IgD-negative memory B cell (primary cell): ENCODE data around the gene ALDH5A1. TPM values are rescaled to one million over a fixed set of nuclear protein-coding genes. Genes with fewer than 3 reads are reported as not detected.
A peak's percentile ranks its signal among the peaks of the same experiment; 100 is the strongest.

ENCODE experiments used
- H3K27ac Mint-ChIP-seq, 3 donors: one replicate each; pipeline ENCODE4 v1.8.0; 2020 to 2022; ENCODE audit warnings: mild to moderate bottlenecking in 3 of 3, mixed read lengths in 3 of 3, moderate library complexity in 1 of 3
- H3K27me3 Mint-ChIP-seq: one replicate; pipeline ENCODE4 v1.8.0; 2021; ENCODE audit warnings: mixed read lengths
- H3K36me3 Mint-ChIP-seq: one replicate; pipeline ENCODE4 v1.8.0; 2020; ENCODE audit warnings: mild to moderate bottlenecking, mixed read lengths
- H3K4me1 Mint-ChIP-seq, 3 donors: one replicate each; pipeline ENCODE4 v1.8.0; 2020 to 2022; ENCODE audit warnings: mixed read lengths in 3 of 3, mild to moderate bottlenecking in 1 of 3
- H3K4me3 Mint-ChIP-seq, 4 donors: one replicate each; pipeline ENCODE4 v1.8.0; 2020 to 2022; ENCODE audit warnings: mild to moderate bottlenecking in 4 of 4, mixed read lengths in 4 of 4, moderate library complexity in 3 of 4
- H3K9me3 Mint-ChIP-seq, 3 donors: one replicate each; pipeline ENCODE4 v1.8.0; 2020 to 2021; ENCODE audit warnings: mixed read lengths in 3 of 3, mild to moderate bottlenecking in 1 of 3
- polyA plus RNA-seq: library from polyadenylated mRNA; unstranded; fragments of 300-500 nt; fragmentation: Illumina TruSeq; gene quantifications from one replicate; pipeline ENCODE4 v1.2.3, GENCODE V29; 2021

ALDH5A1 gene
- polyA plus RNA-seq, 1 donor from 2014 or later, result 16.0 TPM

DNA sequence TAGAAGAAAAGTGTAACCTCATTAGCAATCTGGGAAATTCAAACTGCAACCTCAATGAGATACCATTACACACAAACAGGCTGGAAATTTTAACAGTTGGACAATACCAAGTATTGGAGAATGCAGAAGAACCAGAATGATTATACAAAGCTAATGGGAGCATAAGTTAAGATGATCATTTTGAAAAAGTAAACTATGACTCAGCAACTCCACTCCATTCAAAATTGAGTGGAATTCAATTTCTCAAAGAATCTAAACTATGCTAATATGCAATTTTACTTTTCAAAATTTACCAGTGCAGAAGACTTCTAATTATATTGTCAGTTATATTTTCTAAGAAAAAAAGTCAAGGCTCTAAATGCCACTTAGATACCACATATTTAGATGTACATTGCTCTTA is 22.6 kb upstream of the ALDH5A1 start:
- Mint-ChIP-seq H3K36me3 (no peaks in the 10 kb centered on the region), H3K27me3 (no peaks in the 10 kb centered on the region), H3K27ac (no peak overlapping the region), H3K4me1 (no peaks in the 10 kb centered on the region), H3K4me3 (no peak overlapping the region), H3K9me3 (no peaks in the 10 kb centered on the region)

GRCh38 chr6:24476631-24477030 is 18.1 kb upstream of the ALDH5A1 start:
- H3K4me3 Mint-ChIP-seq, result no peak overlapping the region
- no peak overlapping the region for H3K27ac Mint-ChIP-seq
- H3K36me3 Mint-ChIP-seq, result no peaks in the 10 kb centered on the region
- H3K9me3 Mint-ChIP-seq, result no peaks in the 10 kb centered on the region
- no peaks in the 10 kb centered on the region for H3K27me3 Mint-ChIP-seq
- H3K4me1 Mint-ChIP-seq, result no peaks in the 10 kb centered on the region

GRCh38 chr6:24477070-24477469 is 17.7 kb upstream of the ALDH5A1 start:
- no peaks in the 10 kb centered on the region for H3K9me3 Mint-ChIP-seq
- no peak overlapping the region for H3K27ac Mint-ChIP-seq
- no peaks in the 10 kb centered on the region for H3K4me1 Mint-ChIP-seq
- H3K36me3 Mint-ChIP-seq, result no peaks in the 10 kb centered on the region
- H3K4me3 Mint-ChIP-seq, result no peak overlapping the region
- H3K27me3 Mint-ChIP-seq, result no peaks in the 10 kb centered on the region

- H3K4me3 Mint-ChIP-seq, result no peak overlapping the region
- H3K27me3 Mint-ChIP-seq, result no peaks in the 10 kb centered on the region
- no peaks in the 10 kb centered on the region for H3K36me3 Mint-ChIP-seq
- H3K9me3 Mint-ChIP-seq, result no peaks in the 10 kb centered on the region
- no peak overlapping the region for H3K27ac Mint-ChIP-seq
- no peaks in the 10 kb centered on the region for H3K4me1 Mint-ChIP-seq
Observed at GRCh38 chr6:24478903-24479302, 15.9 kb upstream of the ALDH5A1 start.

- Mint-ChIP-seq H3K4me3 (peak overlapping the region in 1 of 4 donors; percentile 41), H3K27me3 (no peaks in the 10 kb centered on the region)
Observed at GRCh38 chr6:24480705-24481104, 14.1 kb upstream of the ALDH5A1 start.

DNA sequence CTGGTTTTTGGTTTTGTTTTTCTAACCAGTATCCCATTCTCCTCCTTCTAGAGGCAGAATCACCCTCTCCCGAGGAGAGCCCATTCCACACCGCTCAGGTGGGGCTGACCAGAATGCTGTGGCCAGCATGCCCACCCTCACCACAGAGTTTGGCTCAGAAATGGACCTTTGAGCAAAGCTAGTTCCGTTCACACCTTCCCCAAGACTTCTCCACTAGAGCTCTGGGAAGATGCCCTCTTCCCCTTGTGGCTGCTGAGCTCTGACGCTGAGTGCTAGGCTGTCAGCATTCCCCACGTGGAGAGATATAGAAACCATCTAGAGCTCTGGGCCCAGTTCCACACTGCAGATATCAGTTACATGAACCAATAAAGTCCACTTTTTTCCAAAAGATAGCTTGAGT is 13.3 kb upstream of the ALDH5A1 start:
- no peaks in the 10 kb centered on the region for H3K27me3 Mint-ChIP-seq
- H3K9me3 Mint-ChIP-seq, result no peaks in the 10 kb centered on the region
- H3K27ac Mint-ChIP-seq, result no peak overlapping the region
- no peak overlapping the region for H3K4me3 Mint-ChIP-seq
- no peaks in the 10 kb centered on the region for H3K4me1 Mint-ChIP-seq
- H3K36me3 Mint-ChIP-seq, result no peaks in the 10 kb centered on the region

More at GRCh38 chr6:24480705-24481104, 14.1 kb upstream of the ALDH5A1 start:
- H3K4me1 Mint-ChIP-seq, result no peaks in the 10 kb centered on the region
- H3K27ac Mint-ChIP-seq, result no peak overlapping the region
- no peaks in the 10 kb centered on the region for H3K9me3 Mint-ChIP-seq
- no peaks in the 10 kb centered on the region for H3K36me3 Mint-ChIP-seq

DNA sequence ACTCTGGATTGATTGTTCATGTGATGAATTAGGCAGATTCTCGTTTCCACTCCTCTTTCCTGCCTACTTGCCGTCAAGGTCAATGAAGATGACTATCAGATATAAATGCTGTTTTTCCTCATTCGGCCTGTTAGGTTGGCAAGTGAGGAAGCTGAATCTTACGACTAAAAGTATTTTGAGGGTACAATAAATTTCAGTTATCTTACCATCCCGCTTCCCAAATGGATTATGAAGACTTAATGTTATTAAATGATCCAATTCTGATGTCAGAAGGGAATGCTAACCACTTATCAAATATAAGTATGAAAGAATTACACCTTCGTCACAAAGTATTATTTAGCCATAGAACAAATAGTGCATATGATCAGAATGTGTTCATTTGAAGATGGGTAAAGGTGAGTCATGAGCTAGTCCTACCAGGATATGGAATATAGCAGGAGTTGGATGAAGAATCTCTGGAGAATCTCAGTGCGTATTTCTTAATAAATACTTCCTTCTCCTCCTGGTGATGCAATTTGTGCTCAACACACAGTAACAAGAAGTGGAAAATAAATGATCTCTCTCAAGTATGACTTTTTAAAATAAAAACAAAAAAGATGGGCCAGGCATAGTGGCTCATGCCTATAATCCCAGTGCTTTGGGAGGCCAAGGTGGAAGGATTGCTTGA is 10.0 kb upstream of the ALDH5A1 start:
- Mint-ChIP-seq H3K4me3 (no peak overlapping the region), H3K27ac (no peak overlapping the region), H3K27me3 (no peaks in the 10 kb centered on the region), H3K9me3 (no peaks in the 10 kb centered on the region), H3K36me3 (no peaks in the 10 kb centered on the region), H3K4me1 (no peaks in the 10 kb centered on the region)

- Mint-ChIP-seq H3K36me3 (no peaks in the 10 kb centered on the region), H3K4me1 (no peaks in the 10 kb centered on the region)
Observed at GRCh38 chr6:24486065-24486464, 8.7 kb upstream of the ALDH5A1 start.

DNA sequence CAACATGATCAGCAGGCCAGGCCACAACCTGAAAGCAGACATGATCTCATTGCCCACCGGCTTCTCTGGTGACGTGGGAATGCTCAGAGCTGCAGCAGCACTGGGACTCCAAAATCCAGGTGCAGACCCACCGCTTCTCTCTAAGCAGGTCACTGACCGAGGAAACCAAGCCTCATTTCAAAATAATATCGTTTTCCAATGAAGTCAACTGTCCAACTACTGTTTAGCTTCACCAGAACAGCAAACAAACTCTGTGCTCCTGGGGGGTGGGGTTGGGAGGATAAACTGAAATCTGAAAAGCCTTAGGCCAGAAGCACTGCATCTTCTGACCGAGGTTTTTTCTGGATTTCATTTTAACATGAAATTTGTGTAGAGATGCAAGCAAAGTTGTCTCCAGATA is 5.3 kb upstream of the ALDH5A1 start, which contains the start of gene GPLD1:
TSS of gene GPLD1 (minus strand) at position 109 of the 400 bp plus-strand sequence. CDS start at position 42, 67 bp downstream.
- Mint-ChIP-seq H3K4me3 (peak within 1 kb of the TSS in 1 of 4 donors; percentile 24), H3K27me3 (no peaks in the 10 kb centered on the region), H3K4me1 (peaks cover 1 to 12% (median 9%) of the 10 kb centered on the region in 3 donors), H3K27ac (peak within 1 kb of the TSS in 1 of 3 donors; percentile 65), H3K36me3 (no peaks in the 10 kb centered on the region), H3K9me3 (no peaks in the 10 kb centered on the region)

More at GRCh38 chr6:24486065-24486464, 8.7 kb upstream of the ALDH5A1 start:
- H3K9me3 Mint-ChIP-seq, result no peaks in the 10 kb centered on the region
- no peaks in the 10 kb centered on the region for H3K27me3 Mint-ChIP-seq
- H3K27ac Mint-ChIP-seq, result no peak overlapping the region
- H3K4me3 Mint-ChIP-seq, result no peak overlapping the region

DNA sequence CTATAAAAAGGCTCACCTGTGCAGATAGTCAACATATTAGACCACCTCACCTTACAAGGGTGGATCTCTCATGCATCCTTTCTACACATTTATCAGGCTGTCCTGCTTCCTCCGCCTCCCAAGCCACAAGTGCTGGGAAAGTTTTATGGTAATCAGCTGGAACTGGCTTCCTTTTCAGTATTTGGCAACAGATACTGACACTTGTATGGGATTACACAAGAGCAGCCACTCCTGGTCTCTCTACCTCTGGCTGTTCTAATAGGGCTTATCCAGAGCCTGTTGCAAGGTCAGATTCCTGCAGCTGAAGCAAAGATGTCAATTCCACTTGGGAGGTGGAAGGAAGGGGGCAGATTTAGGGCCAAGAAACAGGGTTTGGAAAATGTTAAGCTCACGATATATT is 4.9 kb upstream of the ALDH5A1 start:
- Mint-ChIP-seq H3K27ac (peak overlapping the region in 1 of 3 donors; percentile 27), H3K36me3 (no peaks in the 10 kb centered on the region), H3K4me1 (peaks cover 1 to 13% (median 9%) of the 10 kb centered on the region in 3 donors), H3K4me3 (no peak overlapping the region), H3K9me3 (no peaks in the 10 kb centered on the region), H3K27me3 (no peaks in the 10 kb centered on the region)

GRCh38 chr6:24490948-24491347 is 3.8 kb upstream of the ALDH5A1 start:
- Mint-ChIP-seq H3K27me3 (no peaks in the 10 kb centered on the region), H3K4me3 (no peak overlapping the region), H3K9me3 (no peaks in the 10 kb centered on the region), H3K27ac (no peak overlapping the region), H3K4me1 (peaks cover 6 to 18% (median 14%) of the 10 kb centered on the region in 3 donors), H3K36me3 (no peaks in the 10 kb centered on the region)

DNA sequence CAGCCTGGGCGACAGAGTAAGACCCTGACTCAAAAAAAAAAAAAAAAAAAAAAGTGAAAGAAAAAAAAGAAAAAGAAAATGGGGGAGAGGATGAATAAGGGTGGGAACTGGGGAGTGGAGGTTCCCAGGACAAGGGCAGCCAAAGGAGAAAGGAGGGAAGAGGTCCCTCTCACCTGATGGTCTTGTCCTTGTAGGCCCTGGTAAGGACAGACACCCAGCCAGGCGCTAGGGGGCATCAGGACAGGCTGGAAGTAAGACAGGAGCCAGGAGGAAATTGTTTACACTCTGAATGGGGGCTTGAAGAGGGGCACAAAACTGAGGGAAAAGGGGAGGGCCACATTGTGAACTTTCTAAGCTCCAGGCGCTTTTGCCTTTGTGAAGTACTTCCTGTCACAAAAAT is 2.3 kb upstream of the ALDH5A1 start:
- peaks cover 7% of the 10 kb centered on the region for H3K36me3 Mint-ChIP-seq
- H3K27me3 Mint-ChIP-seq, result no peaks in the 10 kb centered on the region
- peaks cover 0 to 8% (median 0%) of the 10 kb centered on the region in 3 donors for H3K9me3 Mint-ChIP-seq
- peaks cover 10 to 19% (median 18%) of the 10 kb centered on the region in 3 donors for H3K4me1 Mint-ChIP-seq
- H3K4me3 Mint-ChIP-seq, result peak overlapping the region in 1 of 4 donors; percentile 73
- H3K27ac Mint-ChIP-seq, result peak overlapping the region in 1 of 3 donors; percentile 47

DNA sequence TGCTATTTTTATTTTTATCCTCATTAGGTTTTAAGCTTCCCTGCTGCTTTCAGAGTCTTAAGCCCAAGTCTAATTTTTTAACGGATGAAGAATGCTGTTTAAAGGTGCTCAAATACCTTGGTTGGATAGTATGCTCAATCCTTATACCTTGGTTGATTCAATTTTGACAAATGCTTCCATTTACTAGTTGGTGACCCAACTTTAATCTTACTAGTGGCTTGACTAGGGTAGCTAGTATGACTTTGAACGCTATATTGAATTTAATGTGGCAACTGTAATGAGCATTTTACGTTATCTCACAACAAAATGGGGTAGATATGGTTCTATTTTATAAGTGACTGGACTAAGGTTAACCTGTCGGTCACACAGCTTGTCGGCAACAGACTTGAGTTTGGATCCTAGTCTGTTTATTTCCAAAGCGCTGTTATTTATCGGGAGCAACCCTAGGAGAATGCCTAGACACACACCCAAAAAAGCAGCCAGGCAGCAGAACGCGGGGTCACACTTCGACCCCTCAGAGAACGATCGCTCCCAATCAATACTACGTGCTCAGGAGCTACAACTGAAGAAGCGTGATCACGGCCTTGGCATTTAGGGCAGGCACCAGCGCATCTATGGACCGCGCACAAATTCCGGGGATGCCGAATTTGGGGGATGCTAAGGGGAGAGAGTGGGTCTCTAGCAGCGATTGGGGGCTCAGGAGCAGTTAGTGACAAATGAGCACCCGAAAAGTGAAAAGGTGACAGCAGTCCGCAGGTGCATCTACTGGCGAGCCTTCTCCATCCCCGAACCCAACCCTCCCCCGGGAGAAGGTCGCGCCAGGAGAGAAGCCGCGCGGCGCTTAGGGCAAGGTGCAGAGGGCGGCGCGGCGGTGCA is 586 bp upstream of the ALDH5A1 start:
- peak overlapping the region; percentile 90 to 95 (median 93) for H3K4me3 Mint-ChIP-seq
- peaks cover 0 to 8% (median 0%) of the 10 kb centered on the region in 3 donors for H3K9me3 Mint-ChIP-seq
- peaks cover 7% of the 10 kb centered on the region for H3K36me3 Mint-ChIP-seq
- H3K27me3 Mint-ChIP-seq, result no peaks in the 10 kb centered on the region
- H3K27ac Mint-ChIP-seq, result peak overlapping the region; percentile 63 to 74 (median 70)
- H3K4me1 Mint-ChIP-seq, result peaks cover 15 to 24% (median 18%) of the 10 kb centered on the region in 3 donors

- Mint-ChIP-seq H3K27me3 (no peaks in the 10 kb centered on the region), H3K4me1 (peaks cover 15 to 24% (median 18%) of the 10 kb centered on the region in 3 donors), H3K36me3 (peaks cover 7% of the 10 kb centered on the region), H3K27ac (peak overlapping the region in 2 of 3 donors; percentile 33 to 51), H3K9me3 (peaks cover 0 to 8% (median 0%) of the 10 kb centered on the region in 3 donors), H3K4me3 (peak overlapping the region in 3 of 4 donors; percentile 6 to 75 (median 65))
Observed at GRCh38 chr6:24497254-24497970, 2.6 kb downstream of the ALDH5A1 start.

GRCh38 chr6:24500683-24501082 is 5.9 kb downstream of the ALDH5A1 start:
- H3K36me3 Mint-ChIP-seq, result peaks cover 14% of the 10 kb centered on the region
- H3K27ac Mint-ChIP-seq, result no peak overlapping the region
- peaks cover 2 to 12% (median 12%) of the 10 kb centered on the region in 3 donors for H3K4me1 Mint-ChIP-seq
- no peaks in the 10 kb centered on the region for H3K27me3 Mint-ChIP-seq
- H3K9me3 Mint-ChIP-seq, result peaks cover 0 to 8% (median 0%) of the 10 kb centered on the region in 3 donors
- H3K4me3 Mint-ChIP-seq, result no peak overlapping the region
